Measurements from ENCODE around the gene SBF2.

The SBF2 gene

GRCh38 chr11:9735919-9736318, 558.1 kb downstream of the SBF2 start:
- Histone ChIP-seq H3K4me1 (ENCODE audit: insufficient read depth, low read length, severe bottlenecking) (peaks cover 70% of the 10 kb centered on the region), H2AFZ (ENCODE audit: low read length) (no peak overlapping the region), H4K20me1 (ENCODE audit: insufficient read depth, low read length) (no peaks in the 10 kb centered on the region), H3K27me3 (ENCODE audit: insufficient read depth, low read length) (no peaks in the 10 kb centered on the region), H3K4me3 (ENCODE audit: low read depth, low read length, poor library complexity, severe bottlenecking) (no peak overlapping the region), H3F3A (ENCODE audit: insufficient read depth, low read length) (0 out of 2 replicates have a peak, but pooled peaks cover 4% of the 10 kb centered on the region), H3K9ac (ENCODE audit: low read length) (no peak overlapping the region), H3K9me2 (ENCODE audit: low read depth, low read length) (no peaks in the 10 kb centered on the region), H3K27ac (ENCODE audit: low read depth, low read length, poor library complexity, severe bottlenecking) (peak overlapping the region; percentile 88), H3K9me3 (ENCODE audit: low read length) (no peaks in the 10 kb centered on the region), H3K79me2 (ENCODE audit: insufficient read depth, low read length) (no peaks in the 10 kb centered on the region), H3K4me2 (ENCODE audit: low read length) (no peak overlapping the region), H3K36me3 (ENCODE audit: insufficient read depth, low read length) (peaks cover 96% of the 10 kb centered on the region)
- TF ChIP-seq EZH2 (IDR thresholded peaks at IDR 0.05; ENCODE audit: borderline replicate concordance, low read length) (no peak), CTCF (IDR thresholded peaks at IDR 0.05; ENCODE audit: low read length) (no peak)

DNA sequence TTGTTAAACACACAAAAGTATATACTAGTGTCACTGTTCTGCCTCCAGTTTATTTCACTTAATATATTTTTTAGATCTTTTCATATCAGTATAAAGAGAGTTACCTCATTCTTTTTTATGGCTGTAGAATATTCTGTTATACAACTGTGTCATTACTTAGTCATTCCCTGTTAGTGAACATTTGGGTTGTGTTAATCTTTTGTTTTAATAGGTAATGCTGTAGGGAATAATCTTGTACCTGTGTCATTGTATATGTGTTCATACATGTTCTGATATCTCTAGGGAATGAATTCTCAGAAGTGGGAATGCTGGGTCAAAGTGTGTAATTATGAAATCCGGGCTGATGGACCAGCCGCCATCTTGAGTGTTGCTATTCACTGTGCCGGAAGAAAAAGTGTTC, 558.8 kb downstream of the SBF2 start:
- H3K79me2 ChIP-seq (ENCODE audit: insufficient read depth, low read length): no peaks in the 10 kb centered on the region
- no peak overlapping the region for H3K4me3 ChIP-seq (ENCODE audit: low read depth, low read length, poor library complexity, severe bottlenecking)
- TF ChIP-seq CTCF (IDR thresholded peaks at IDR 0.05; ENCODE audit: low read length) (no peak), EZH2 (IDR thresholded peaks at IDR 0.05; ENCODE audit: borderline replicate concordance, low read length) (no peak)
- H3K36me3 ChIP-seq (ENCODE audit: insufficient read depth, low read length): peaks cover 96% of the 10 kb centered on the region
- peaks cover 65% of the 10 kb centered on the region for H3K4me1 ChIP-seq (ENCODE audit: insufficient read depth, low read length, severe bottlenecking)
- no peak overlapping the region for H3K9ac ChIP-seq (ENCODE audit: low read length)
- no peaks in the 10 kb centered on the region for H3K9me2 ChIP-seq (ENCODE audit: low read depth, low read length)
- peak overlapping the region; percentile 88 for H3K27ac ChIP-seq (ENCODE audit: low read depth, low read length, poor library complexity, severe bottlenecking)
- no peaks in the 10 kb centered on the region for H4K20me1 ChIP-seq (ENCODE audit: insufficient read depth, low read length)
- no peak overlapping the region for H2AFZ ChIP-seq (ENCODE audit: low read length)
- 0 out of 2 replicates have a peak, but pooled peaks cover 4% of the 10 kb centered on the region for H3F3A ChIP-seq (ENCODE audit: insufficient read depth, low read length)
- no peaks in the 10 kb centered on the region for H3K9me3 ChIP-seq (ENCODE audit: low read length)
- H3K4me2 ChIP-seq (ENCODE audit: low read length): no peak overlapping the region
- no peaks in the 10 kb centered on the region for H3K27me3 ChIP-seq (ENCODE audit: insufficient read depth, low read length)

DNA sequence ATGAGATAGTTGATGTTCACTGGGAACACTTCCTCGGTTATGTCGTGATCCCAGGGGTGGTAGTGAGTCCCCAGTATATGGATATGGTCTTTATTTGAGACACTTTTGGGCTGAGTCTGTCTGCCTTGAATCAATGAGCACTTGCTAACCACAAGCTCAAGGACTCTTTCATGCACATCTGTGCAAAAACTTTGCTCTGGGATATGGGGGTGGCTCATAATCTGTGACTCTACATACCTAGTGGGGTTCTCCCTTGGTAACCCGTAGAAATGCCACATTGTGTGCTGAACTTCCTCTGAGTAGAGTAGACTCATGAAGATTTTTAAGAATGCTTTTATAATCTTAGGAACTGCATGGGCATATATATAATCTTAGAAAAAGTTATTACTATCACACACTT, 560.8 kb downstream of the SBF2 start:
- Histone ChIP-seq H3K9me3 (ENCODE audit: low read length) (no peaks in the 10 kb centered on the region), H3K27me3 (ENCODE audit: insufficient read depth, low read length) (no peaks in the 10 kb centered on the region), H2AFZ (ENCODE audit: low read length) (no peak overlapping the region), H3K4me2 (ENCODE audit: low read length) (no peak overlapping the region), H3K27ac (ENCODE audit: low read depth, low read length, poor library complexity, severe bottlenecking) (peak overlapping the region; percentile 6), H3K4me1 (ENCODE audit: insufficient read depth, low read length, severe bottlenecking) (peaks cover 60% of the 10 kb centered on the region), H3F3A (ENCODE audit: insufficient read depth, low read length) (no peaks in the 10 kb centered on the region), H3K36me3 (ENCODE audit: insufficient read depth, low read length) (peaks cover 96% of the 10 kb centered on the region), H4K20me1 (ENCODE audit: insufficient read depth, low read length) (no peaks in the 10 kb centered on the region), H3K9ac (ENCODE audit: low read length) (no peak overlapping the region), H3K79me2 (ENCODE audit: insufficient read depth, low read length) (0 out of 2 replicates have a peak, but pooled peaks cover 6% of the 10 kb centered on the region), H3K9me2 (ENCODE audit: low read depth, low read length) (no peaks in the 10 kb centered on the region), H3K4me3 (ENCODE audit: low read depth, low read length, poor library complexity, severe bottlenecking) (no peak overlapping the region)
- no peak for TF ChIP-seq CTCF (IDR thresholded peaks at IDR 0.05; ENCODE audit: low read length)
- TF ChIP-seq EZH2 (IDR thresholded peaks at IDR 0.05; ENCODE audit: borderline replicate concordance, low read length): no peak

All from OCI-LY1 (cell line).